Astrocyte (in vitro differentiated cells and primary cell): Measurements from ENCODE around the gene HIPK2. TPM values are rescaled to one million over a fixed set of nuclear protein-coding genes. Genes with fewer than 3 reads are reported as not detected.

Experiments used
- DNase-seq: peaks from one replicate; pipeline ENCODE4 v3.0.0-alpha.2; 2010; ENCODE audit warnings: low read depth
- FAIRE-seq: peaks from 2 replicates; lab custom pipeline; 2011; peaks lifted over from hg19 to GRCh38; lab: Jason Lieb, UNC
- H2AFZ ChIP-seq: 2 replicates; pipeline ENCODE4 v1.6.0; 2012; ENCODE audit warnings: low read depth, low read length, inconsistent platforms
- H3K27ac ChIP-seq: 2 replicates; pipeline ENCODE4 v1.5.1; 2011; ENCODE audit warnings: low read depth, low read length, inconsistent platforms
- H3K27me3 ChIP-seq: 2 replicates; pipeline ENCODE4 v1.6.0; 2011; ENCODE audit warnings: low read length, inconsistent platforms; ENCODE audit not compliant: insufficient read depth
- H3K36me3 ChIP-seq: 2 replicates; pipeline ENCODE4 v1.5.1; 2011; ENCODE audit warnings: low read length, inconsistent platforms; ENCODE audit not compliant: insufficient read depth
- H3K4me1 ChIP-seq: 2 replicates; pipeline ENCODE4 v1.5.1; 2011; ENCODE audit warnings: low read length, inconsistent platforms; ENCODE audit not compliant: insufficient read depth
- H3K4me2 ChIP-seq: 2 replicates; pipeline ENCODE4 v1.6.0; 2012; ENCODE audit warnings: low read length, inconsistent platforms
- H3K4me3 ChIP-seq: 2 replicates; pipeline ENCODE4 v1.5.1; 2011; ENCODE audit warnings: low read depth, mild to moderate bottlenecking, low read length, inconsistent platforms; ENCODE audit not compliant: insufficient read depth
- H3K79me2 ChIP-seq: 2 replicates; pipeline ENCODE4 v1.6.0; 2012; ENCODE audit warnings: mild to moderate bottlenecking, low read length, inconsistent platforms; ENCODE audit not compliant: insufficient read depth
- H3K9ac ChIP-seq: 2 replicates; pipeline ENCODE4 v1.6.0; 2012; ENCODE audit warnings: mild to moderate bottlenecking, low read length, inconsistent platforms
- H3K9me3 ChIP-seq: 2 replicates; pipeline ENCODE4 v1.5.1; 2012; ENCODE audit warnings: low read depth, mild to moderate bottlenecking, low read length, inconsistent platforms; ENCODE audit not compliant: insufficient read depth
- H4K20me1 ChIP-seq: 2 replicates; pipeline ENCODE4 v1.6.0; 2012; ENCODE audit warnings: low read length, inconsistent platforms; ENCODE audit not compliant: insufficient read depth
- H3K27ac Mint-ChIP-seq: one replicate; pipeline ENCODE4 v1.8.0; 2021; ENCODE audit warnings: mild to moderate bottlenecking, mixed read lengths; ENCODE audit not compliant: unreplicated experiment
- H3K27me3 Mint-ChIP-seq: one replicate; pipeline ENCODE4 v1.8.0; 2021; ENCODE audit warnings: low read depth, mixed read lengths; ENCODE audit not compliant: unreplicated experiment
- H3K36me3 Mint-ChIP-seq: one replicate; pipeline ENCODE4 v1.8.0; 2021; ENCODE audit warnings: low read depth, mixed read lengths; ENCODE audit not compliant: unreplicated experiment
- H3K4me1 Mint-ChIP-seq: one replicate; pipeline ENCODE4 v1.8.0; 2021; ENCODE audit warnings: low read depth, mixed read lengths; ENCODE audit not compliant: unreplicated experiment
- H3K4me3 Mint-ChIP-seq: one replicate; pipeline ENCODE4 v1.8.0; 2021; ENCODE audit warnings: mild to moderate bottlenecking, moderate library complexity, mixed read lengths; ENCODE audit not compliant: unreplicated experiment
- H3K9me3 Mint-ChIP-seq: one replicate; pipeline ENCODE4 v1.8.0; 2021; ENCODE audit warnings: mild to moderate bottlenecking, mixed read lengths; ENCODE audit not compliant: unreplicated experiment
- CTCF ChIP-seq: IDR thresholded peaks from 2 replicates; pipeline ENCODE4 v1.5.1; 2011; ENCODE audit warnings: low read depth, mild to moderate bottlenecking, inconsistent platforms, low read length, moderate library complexity; ENCODE audit not compliant: insufficient read depth
- EZH2 ChIP-seq: IDR thresholded peaks from 2 replicates; pipeline ENCODE4 v1.6.1; 2012; ENCODE audit warnings: mild to moderate bottlenecking, low read length, inconsistent platforms; ENCODE audit not compliant: insufficient read depth
- total RNA-seq: library from RNA; stranded (reverse); gene quantifications from 2 replicates; pipeline ENCODE4 v1.2.1, GENCODE V29; 2021

Gene HIPK2
- total RNA-seq, 1 donor from 2014 or later: 35.8 TPM

GRCh38 chr7:139566736-139567646 is 210.8 kb downstream of the HIPK2 start:
- FAIRE-seq (no peak), DNase-seq (no peak)
- peaks cover 2% of the 10 kb centered on the region for H3K27me3 Mint-ChIP-seq
- H3K4me1 Mint-ChIP-seq: no peaks in the 10 kb centered on the region
- no peak overlapping the region for H3K4me3 ChIP-seq
- no peaks in the 10 kb centered on the region for H3K27me3 ChIP-seq
- no peak overlapping the region for H2AFZ ChIP-seq
- no peak overlapping the region for H3K27ac Mint-ChIP-seq
- TF ChIP-seq CTCF (no peak), EZH2 (no peak)
- no peaks in the 10 kb centered on the region for H3K4me1 ChIP-seq
- H3K27ac ChIP-seq: no peak overlapping the region
- no peaks in the 10 kb centered on the region for H3K79me2 ChIP-seq
- no peak overlapping the region for H3K4me2 ChIP-seq
- H3K9me3 ChIP-seq: no peaks in the 10 kb centered on the region
- H3K9ac ChIP-seq: no peak overlapping the region
- peaks cover 5% of the 10 kb centered on the region for H3K36me3 ChIP-seq
- H3K9me3 Mint-ChIP-seq: peaks cover 3% of the 10 kb centered on the region
- peaks cover 8% of the 10 kb centered on the region for H4K20me1 ChIP-seq
- H3K4me3 Mint-ChIP-seq: no peak overlapping the region
- peaks cover 10% of the 10 kb centered on the region for H3K36me3 Mint-ChIP-seq

- H3K4me1 Mint-ChIP-seq: no peaks in the 10 kb centered on the region
- H4K20me1 ChIP-seq: peaks cover 8% of the 10 kb centered on the region
- H2AFZ ChIP-seq: no peak overlapping the region
- no peak overlapping the region for H3K4me3 Mint-ChIP-seq
- no peak for FAIRE-seq
- H3K36me3 ChIP-seq: peaks cover 5% of the 10 kb centered on the region
- H3K4me1 ChIP-seq: no peaks in the 10 kb centered on the region
- H3K27ac Mint-ChIP-seq: no peak overlapping the region
- no peaks in the 10 kb centered on the region for H3K79me2 ChIP-seq
- peaks cover 2% of the 10 kb centered on the region for H3K27me3 Mint-ChIP-seq
- peaks cover 10% of the 10 kb centered on the region for H3K36me3 Mint-ChIP-seq
- no peaks in the 10 kb centered on the region for H3K27me3 ChIP-seq
- no peaks in the 10 kb centered on the region for H3K9me3 ChIP-seq
- H3K27ac ChIP-seq: no peak overlapping the region
- no peak for DNase-seq
- H3K4me2 ChIP-seq: no peak overlapping the region
- H3K9me3 Mint-ChIP-seq: peaks cover 3% of the 10 kb centered on the region
- H3K9ac ChIP-seq: no peak overlapping the region
- H3K4me3 ChIP-seq: no peak overlapping the region
- TF ChIP-seq EZH2: no peak
- TF ChIP-seq CTCF: no peak
Measured at GRCh38 chr7:139566075-139566474, 211.7 kb downstream of the HIPK2 start.

GRCh38 chr7:139563856-139564255 is 213.9 kb downstream of the HIPK2 start:
- no peak for FAIRE-seq
- Mint-ChIP-seq H3K36me3 (peaks cover 14% of the 10 kb centered on the region), H3K9me3 (peaks cover 14% of the 10 kb centered on the region), H3K27me3 (peaks cover 11% of the 10 kb centered on the region), H3K4me1 (no peaks in the 10 kb centered on the region), H3K27ac (no peak overlapping the region), H3K4me3 (no peak overlapping the region)
- H3K79me2 ChIP-seq: no peaks in the 10 kb centered on the region
- H2AFZ ChIP-seq: no peak overlapping the region
- H3K9me3 ChIP-seq: no peaks in the 10 kb centered on the region
- no peak overlapping the region for H3K9ac ChIP-seq
- H3K36me3 ChIP-seq: peaks cover 5% of the 10 kb centered on the region
- no peaks in the 10 kb centered on the region for H3K4me1 ChIP-seq
- H3K27me3 ChIP-seq: no peaks in the 10 kb centered on the region
- DNase-seq: no peak
- H3K4me3 ChIP-seq: no peak overlapping the region
- H3K27ac ChIP-seq: no peak overlapping the region
- TF ChIP-seq EZH2: no peak
- no peak for TF ChIP-seq CTCF
- H3K4me2 ChIP-seq: no peak overlapping the region
- peaks cover 8% of the 10 kb centered on the region for H4K20me1 ChIP-seq
